OCI-LY7 (cell line): ENCODE results near the gene TPX2.

Experiments
- EZH2phosphoT487 ChIP-seq: fragments of 200-600 bp; sonication (generic); IDR thresholded peaks from 2 replicates; pipeline ENCODE4 v1.6.1; 2018; ENCODE audit warnings: low read depth, borderline replicate concordance, mild to moderate bottlenecking, mixed run types, antibody characterized with exemption, low read length, moderate library complexity, mixed read lengths
- TF ChIP-seq, protein P1 (sequence below): fragments of 200-600 bp; sonication (generic); conservative IDR thresholded peaks from 2 replicates; pipeline ENCODE4 v1.5.1; 2014; ENCODE audit warnings: mild to moderate bottlenecking, antibody characterized with exemption, low read length, moderate library complexity, mixed read lengths

DNA sequence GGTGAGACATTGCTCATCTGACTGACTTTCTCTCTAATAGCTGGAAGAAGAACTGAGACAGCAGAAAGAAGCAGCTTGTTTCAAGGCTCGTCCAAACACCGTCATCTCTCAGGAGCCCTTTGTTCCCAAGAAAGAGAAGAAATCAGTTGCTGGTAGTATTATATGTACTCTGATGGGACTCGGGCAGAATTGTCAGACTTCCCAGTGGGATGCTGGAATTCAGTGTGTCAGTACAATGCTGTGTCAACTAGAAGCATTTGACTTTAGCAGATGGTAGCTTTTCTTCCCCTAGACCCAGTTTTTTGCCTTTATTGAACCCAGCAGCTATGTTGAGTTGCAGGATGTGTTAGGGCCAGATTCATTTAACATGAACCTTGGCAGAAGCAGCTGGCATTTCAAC lies 58.3 kb downstream of the TPX2 start:
- TF ChIP-seq, protein P1, sequence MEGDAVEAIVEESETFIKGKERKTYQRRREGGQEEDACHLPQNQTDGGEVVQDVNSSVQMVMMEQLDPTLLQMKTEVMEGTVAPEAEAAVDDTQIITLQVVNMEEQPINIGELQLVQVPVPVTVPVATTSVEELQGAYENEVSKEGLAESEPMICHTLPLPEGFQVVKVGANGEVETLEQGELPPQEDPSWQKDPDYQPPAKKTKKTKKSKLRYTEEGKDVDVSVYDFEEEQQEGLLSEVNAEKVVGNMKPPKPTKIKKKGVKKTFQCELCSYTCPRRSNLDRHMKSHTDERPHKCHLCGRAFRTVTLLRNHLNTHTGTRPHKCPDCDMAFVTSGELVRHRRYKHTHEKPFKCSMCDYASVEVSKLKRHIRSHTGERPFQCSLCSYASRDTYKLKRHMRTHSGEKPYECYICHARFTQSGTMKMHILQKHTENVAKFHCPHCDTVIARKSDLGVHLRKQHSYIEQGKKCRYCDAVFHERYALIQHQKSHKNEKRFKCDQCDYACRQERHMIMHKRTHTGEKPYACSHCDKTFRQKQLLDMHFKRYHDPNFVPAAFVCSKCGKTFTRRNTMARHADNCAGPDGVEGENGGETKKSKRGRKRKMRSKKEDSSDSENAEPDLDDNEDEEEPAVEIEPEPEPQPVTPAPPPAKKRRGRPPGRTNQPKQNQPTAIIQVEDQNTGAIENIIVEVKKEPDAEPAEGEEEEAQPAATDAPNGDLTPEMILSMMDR: no peak
- no peak for TF ChIP-seq EZH2phosphoT487
